Colonic mucosa (tissue), 4 donors: ENCODE measurements around the gene BARHL2. TPM values are rescaled to one million over a fixed set of nuclear protein-coding genes. Genes with fewer than 3 reads are reported as not detected.

ENCODE experiments used
- DNase-seq: peaks from one replicate; pipeline ENCODE4 v3.0.0-alpha.2; 2020
- H3K27ac ChIP-seq: fragments of 200-600 bp; one replicate; pipeline ENCODE4 v1.8.0; 2021
- H3K27me3 ChIP-seq: fragments of 200-600 bp; one replicate; pipeline ENCODE4 v1.8.0; 2021
- H3K36me3 ChIP-seq: fragments of 200-600 bp; one replicate; pipeline ENCODE4 v1.8.0; 2021
- H3K4me1 ChIP-seq: fragments of 200-600 bp; one replicate; pipeline ENCODE4 v1.8.0; 2021; ENCODE audit warnings: mild to moderate bottlenecking
- H3K4me3 ChIP-seq: fragments of 200-600 bp; one replicate; pipeline ENCODE4 v1.8.0; 2021
- H3K9ac ChIP-seq, 2 donors: one replicate each; pipeline ENCODE4 v1.7.0; 2013; ENCODE audit warnings: control low read depth in 2 of 2, low read depth in 2 of 2, low read length in 2 of 2
- H3K9me3 ChIP-seq: fragments of 200-600 bp; one replicate; pipeline ENCODE4 v1.8.0; 2021
- intact Hi-C: fragments of 100-400 bp; cut with DNase I; formaldehyde crosslinking; loops from one replicate; pipeline ENCODE4 v1.14.1; 2022
- total RNA-seq, 2 donors: library from RNA; stranded (reverse); fragmentation: NEBNext Ultra II Directional in 1 of 2; extraction: Animal tissue kit (Norgen Biotek cat#: 25700) in 1 of 2; gene quantifications; one replicate each; pipeline ENCODE4 v1.2.1, GENCODE V29; 2021
- TF ChIP-seq, protein P1 (sequence below): fragments of 200-600 bp; IDR thresholded peaks from one replicate; pipeline ENCODE4 v1.8.0; 2022; ENCODE audit warnings: antibody characterized with exemption, mild to moderate bottlenecking
- donor health status: healthy.
- donor health status: DM: no; HTN: no; CAD: no.
- donor health status: DM: no; HTN: no; CAD: no.

BARHL2 gene
- total RNA-seq, 2 donors from 2014 or later: not detected

DNA sequence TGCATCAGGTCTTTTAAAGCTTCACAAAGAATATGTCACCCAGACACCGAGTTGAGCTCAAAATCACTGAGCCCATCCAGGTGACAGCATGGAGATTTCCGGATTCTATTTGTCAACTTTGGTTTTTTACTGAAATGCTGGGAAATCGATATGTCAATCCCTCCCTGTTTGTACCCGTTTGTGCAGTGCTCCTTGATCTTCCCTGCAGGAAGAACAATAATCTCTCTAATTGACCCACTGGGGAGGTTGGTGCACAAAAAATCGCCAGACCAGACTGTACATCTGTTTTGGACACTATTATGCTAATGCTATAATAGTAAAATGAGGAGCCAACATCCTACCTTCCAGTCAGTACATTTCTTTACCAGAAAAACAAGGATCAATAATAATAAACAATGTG lies 1.8 kb downstream of the BARHL2 start:
- Histone ChIP-seq H3K4me1 (peaks cover 5% of the 10 kb centered on the region), H3K9ac (no peak overlapping the region), H3K27ac (no peak overlapping the region), H3K9me3 (no peaks in the 10 kb centered on the region), H3K4me3 (no peak overlapping the region), H3K36me3 (no peaks in the 10 kb centered on the region), H3K27me3 (peaks cover 91% of the 10 kb centered on the region)
- TF ChIP-seq, protein P1, sequence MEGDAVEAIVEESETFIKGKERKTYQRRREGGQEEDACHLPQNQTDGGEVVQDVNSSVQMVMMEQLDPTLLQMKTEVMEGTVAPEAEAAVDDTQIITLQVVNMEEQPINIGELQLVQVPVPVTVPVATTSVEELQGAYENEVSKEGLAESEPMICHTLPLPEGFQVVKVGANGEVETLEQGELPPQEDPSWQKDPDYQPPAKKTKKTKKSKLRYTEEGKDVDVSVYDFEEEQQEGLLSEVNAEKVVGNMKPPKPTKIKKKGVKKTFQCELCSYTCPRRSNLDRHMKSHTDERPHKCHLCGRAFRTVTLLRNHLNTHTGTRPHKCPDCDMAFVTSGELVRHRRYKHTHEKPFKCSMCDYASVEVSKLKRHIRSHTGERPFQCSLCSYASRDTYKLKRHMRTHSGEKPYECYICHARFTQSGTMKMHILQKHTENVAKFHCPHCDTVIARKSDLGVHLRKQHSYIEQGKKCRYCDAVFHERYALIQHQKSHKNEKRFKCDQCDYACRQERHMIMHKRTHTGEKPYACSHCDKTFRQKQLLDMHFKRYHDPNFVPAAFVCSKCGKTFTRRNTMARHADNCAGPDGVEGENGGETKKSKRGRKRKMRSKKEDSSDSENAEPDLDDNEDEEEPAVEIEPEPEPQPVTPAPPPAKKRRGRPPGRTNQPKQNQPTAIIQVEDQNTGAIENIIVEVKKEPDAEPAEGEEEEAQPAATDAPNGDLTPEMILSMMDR: no peak
- no peak for DNase-seq
- intact Hi-C loops: no loop called here

DNA sequence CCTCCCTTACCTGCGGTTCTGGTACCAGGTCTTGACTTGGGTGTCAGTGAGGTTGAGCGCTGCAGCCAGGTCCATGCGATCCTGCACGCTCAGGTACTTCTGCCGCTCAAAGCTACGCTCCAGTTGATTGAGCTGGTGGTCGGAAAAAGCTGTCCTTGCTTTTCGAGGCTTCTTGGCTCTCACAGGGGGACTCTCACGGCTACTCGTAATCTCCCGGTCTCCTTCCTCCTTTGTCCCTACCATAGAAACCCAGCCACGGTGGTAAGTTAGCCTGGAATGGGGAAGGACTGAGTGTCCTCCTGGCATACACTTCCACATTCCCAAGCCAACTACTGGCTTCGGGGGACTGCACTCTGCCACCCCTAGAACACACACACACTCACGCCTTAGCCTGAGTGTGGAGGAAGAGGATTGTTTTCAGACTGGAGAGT lies 2.6 kb downstream of the BARHL2 start:
- H3K36me3 ChIP-seq: no peaks in the 10 kb centered on the region
- peaks cover 91% of the 10 kb centered on the region for H3K27me3 ChIP-seq
- intact Hi-C loops: no loop called here
- no peak overlapping the region for H3K27ac ChIP-seq
- no peak overlapping the region for H3K9ac ChIP-seq
- no peak for DNase-seq
- no peaks in the 10 kb centered on the region for H3K9me3 ChIP-seq
- peaks cover 5% of the 10 kb centered on the region for H3K4me1 ChIP-seq
- no peak overlapping the region for H3K4me3 ChIP-seq
- TF ChIP-seq, protein P1: no peak

DNA sequence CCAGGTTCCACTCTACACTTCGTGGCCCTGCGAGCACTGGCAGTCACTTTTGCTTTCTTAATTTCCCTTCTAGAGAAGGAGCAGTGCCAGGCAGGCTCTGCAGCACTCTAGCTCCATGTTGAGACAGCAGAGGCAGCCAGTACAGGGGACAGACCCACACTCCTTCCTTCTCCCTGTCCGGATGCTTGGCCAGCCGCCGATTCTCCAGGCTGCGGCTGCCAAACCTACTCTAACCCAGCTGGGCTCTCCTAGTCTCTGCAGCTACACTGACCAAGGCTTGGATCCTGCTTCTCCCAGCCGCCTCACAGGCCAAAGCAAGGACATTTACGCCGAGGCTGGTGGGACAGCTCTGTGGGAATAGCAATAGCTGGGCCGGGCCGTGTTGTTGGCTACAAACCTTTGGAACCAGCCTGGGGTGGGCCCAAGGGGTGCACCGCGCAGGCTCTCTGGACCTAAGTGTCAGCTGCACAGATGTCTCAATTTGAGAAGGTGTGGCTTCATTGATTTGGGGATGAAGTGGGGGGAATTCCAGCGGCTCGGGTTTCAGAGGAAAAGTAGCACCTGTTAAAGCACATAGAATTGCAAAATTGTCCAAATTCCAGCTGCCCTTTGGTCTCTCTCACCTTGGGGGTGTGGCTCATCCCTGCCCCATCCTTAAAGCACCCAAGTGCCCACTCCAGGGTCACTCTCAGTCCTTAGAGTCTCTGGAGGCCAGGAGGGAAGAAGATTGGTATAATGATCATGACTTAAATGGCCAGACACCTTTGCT lies 3.2 kb downstream of the BARHL2 start:
- DNase-seq: no peak
- Histone ChIP-seq H3K36me3 (no peaks in the 10 kb centered on the region), H3K9me3 (no peaks in the 10 kb centered on the region), H3K4me1 (peaks cover 5% of the 10 kb centered on the region), H3K4me3 (no peak overlapping the region), H3K9ac (no peak overlapping the region), H3K27me3 (peaks cover 89% of the 10 kb centered on the region), H3K27ac (no peak overlapping the region)
- intact Hi-C loops: no loop called here
- TF ChIP-seq, protein P1: no peak

DNA sequence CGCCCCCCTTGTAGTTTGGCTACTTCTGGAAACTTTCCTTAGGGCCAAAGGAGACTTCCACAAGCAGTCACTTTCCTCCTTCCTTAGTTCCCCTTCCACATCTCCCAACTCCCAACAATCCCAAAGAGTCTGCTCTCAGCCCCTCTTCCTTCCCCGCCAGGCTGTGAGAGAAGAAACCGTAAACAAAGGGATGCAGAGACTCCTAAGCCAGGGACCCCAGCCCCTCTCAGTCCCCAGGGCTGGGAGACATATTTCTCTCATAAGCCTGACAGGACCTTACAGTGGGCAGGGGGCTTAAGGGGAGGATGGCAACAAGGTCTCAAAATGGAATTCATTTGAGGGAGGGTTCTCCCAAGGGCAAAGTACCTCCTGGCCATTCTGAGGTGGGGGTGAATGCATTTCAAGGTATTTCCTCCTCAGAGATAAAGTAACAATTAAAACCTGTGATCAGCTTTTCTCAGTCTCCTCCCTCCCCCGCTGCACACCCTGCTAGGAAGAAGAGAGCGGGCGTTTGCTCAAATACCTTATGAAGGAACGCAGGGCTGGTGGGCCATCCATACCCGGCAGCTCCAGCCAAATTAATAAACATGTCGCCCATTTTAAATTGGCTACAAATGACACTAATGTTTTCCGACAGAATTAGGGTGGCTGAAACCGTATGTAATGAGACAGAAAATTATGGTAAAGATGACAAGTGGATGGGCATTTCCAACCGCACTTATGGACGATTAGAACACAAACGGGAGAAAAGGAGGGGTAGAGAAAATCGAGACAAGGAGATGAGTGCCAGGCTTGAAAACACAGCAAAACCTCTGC lies 4.0 kb downstream of the BARHL2 start:
- no peaks in the 10 kb centered on the region for H3K9me3 ChIP-seq
- no peak for DNase-seq
- intact Hi-C loops: no loop called here
- no peaks in the 10 kb centered on the region for H3K4me1 ChIP-seq
- no peak overlapping the region for H3K4me3 ChIP-seq
- H3K36me3 ChIP-seq: no peaks in the 10 kb centered on the region
- TF ChIP-seq, protein P1: no peak
- H3K27me3 ChIP-seq: peaks cover 89% of the 10 kb centered on the region
- no peak overlapping the region for H3K27ac ChIP-seq
- no peak overlapping the region for H3K9ac ChIP-seq

DNA sequence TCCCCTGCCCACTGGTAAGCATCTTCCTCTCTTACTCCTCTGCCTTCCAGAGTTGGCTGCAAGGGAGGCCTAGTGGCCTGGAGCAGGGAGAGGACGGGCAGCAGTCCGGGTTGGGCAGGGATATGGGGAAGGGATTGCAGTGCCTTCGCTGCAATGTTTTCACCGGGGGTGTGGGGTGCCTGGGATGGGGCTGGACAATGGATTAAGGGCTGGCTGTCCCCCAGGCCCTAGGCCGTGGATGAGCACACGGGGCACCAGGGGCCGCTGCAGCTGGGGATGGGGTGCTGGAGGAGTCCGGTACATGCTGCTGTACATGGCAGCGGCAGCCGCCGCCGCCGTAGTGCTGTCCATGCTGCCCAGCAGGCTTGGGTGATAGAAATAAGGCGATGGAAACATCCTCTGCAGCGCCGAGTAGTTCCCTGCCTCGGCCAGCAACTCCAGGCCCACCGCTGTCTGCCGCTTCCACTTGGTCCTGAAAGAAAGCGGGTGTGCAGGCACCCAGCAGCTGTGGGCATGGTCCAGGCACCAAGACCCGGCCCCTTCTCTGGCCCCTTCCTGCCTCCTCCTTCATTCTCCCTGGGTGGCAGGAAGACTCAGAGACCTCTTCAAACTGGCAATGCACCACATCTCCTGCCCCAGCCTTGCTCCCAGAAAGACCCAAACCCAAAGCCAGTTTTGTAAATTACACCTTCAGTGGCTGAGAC lies 4.8 kb downstream of the BARHL2 start:
- intact Hi-C loops: no loop called here
- H3K4me3 ChIP-seq: no peak overlapping the region
- no peaks in the 10 kb centered on the region for H3K4me1 ChIP-seq
- H3K9me3 ChIP-seq: no peaks in the 10 kb centered on the region
- DNase-seq: no peak
- H3K27me3 ChIP-seq: peaks cover 96% of the 10 kb centered on the region
- TF ChIP-seq, protein P1: no peak
- no peak overlapping the region for H3K9ac ChIP-seq
- H3K36me3 ChIP-seq: no peaks in the 10 kb centered on the region
- H3K27ac ChIP-seq: no peak overlapping the region
